Osteoblast (primary cell): Measurements from ENCODE around the gene TSPYL1. TPM values are rescaled to one million over a fixed set of nuclear protein-coding genes. Genes with fewer than 3 reads are reported as not detected.

ENCODE experiments used
- DNase-seq: peaks from one replicate; pipeline ENCODE4 v3.0.0; 2011; ENCODE audit warnings: low spot score, mixed read lengths; ENCODE audit not compliant: insufficient read length; ENCODE audit errors: missing footprints
- H2AFZ ChIP-seq: 2 replicates; pipeline ENCODE4 v1.6.0; 2011; ENCODE audit warnings: mild to moderate bottlenecking, low read length
- H3K27ac ChIP-seq: 2 replicates; pipeline ENCODE4 v1.5.1; 2011; ENCODE audit warnings: mild to moderate bottlenecking, low read depth, low read length, moderate library complexity
- H3K27me3 ChIP-seq: 2 replicates; pipeline ENCODE4 v1.6.0; 2012; ENCODE audit warnings: mild to moderate bottlenecking, control low read depth, inconsistent platforms, low read length, moderate library complexity; ENCODE audit not compliant: insufficient read depth
- H3K36me3 ChIP-seq: 2 replicates; pipeline ENCODE4 v1.5.1; 2011; ENCODE audit warnings: mild to moderate bottlenecking, low read length, control low read depth, moderate library complexity; ENCODE audit not compliant: insufficient read depth
- H3K4me1 ChIP-seq: 2 replicates; pipeline ENCODE4 v1.5.1; 2011; ENCODE audit warnings: mild to moderate bottlenecking, low read length, control low read depth, moderate library complexity; ENCODE audit not compliant: insufficient read depth
- H3K4me2 ChIP-seq: 2 replicates; pipeline ENCODE4 v1.6.0; 2011; ENCODE audit warnings: mild to moderate bottlenecking, low read length; ENCODE audit not compliant: insufficient read depth
- H3K4me3 ChIP-seq: fragments of 200-600 bp; sonication (generic); 3 replicates; pipeline ENCODE4 v1.5.1; 2012; ENCODE audit warnings: mild to moderate bottlenecking, low read length, inconsistent platforms; ENCODE audit not compliant: insufficient read depth
- H3K79me2 ChIP-seq: 2 replicates; pipeline ENCODE4 v1.6.0; 2012; ENCODE audit warnings: mild to moderate bottlenecking, low read length, control low read depth, inconsistent platforms; ENCODE audit not compliant: insufficient read depth
- H3K9me3 ChIP-seq: 2 replicates; pipeline ENCODE4 v1.5.1; 2011; ENCODE audit warnings: low read depth, low read length, control low read depth
- H4K20me1 ChIP-seq: 2 replicates; pipeline ENCODE4 v1.6.0; 2012; ENCODE audit warnings: mild to moderate bottlenecking, low read length, control low read depth; ENCODE audit not compliant: insufficient read depth
- CTCF ChIP-seq: IDR thresholded peaks from 2 replicates; pipeline ENCODE4 v1.5.1; 2011; ENCODE audit warnings: mild to moderate bottlenecking, low read depth, low read length, moderate library complexity; ENCODE audit errors: extremely low read depth
- total RNA-seq: library from RNA; depleted of rRNA; stranded (reverse); fragments of >200 nt; gene quantifications from 2 replicates; pipeline ENCODE4 v1.2.3, GENCODE V29; 2012

The TSPYL1 gene
- total RNA-seq, result 89.4 and 91.6 TPM in 2 replicates

DNA sequence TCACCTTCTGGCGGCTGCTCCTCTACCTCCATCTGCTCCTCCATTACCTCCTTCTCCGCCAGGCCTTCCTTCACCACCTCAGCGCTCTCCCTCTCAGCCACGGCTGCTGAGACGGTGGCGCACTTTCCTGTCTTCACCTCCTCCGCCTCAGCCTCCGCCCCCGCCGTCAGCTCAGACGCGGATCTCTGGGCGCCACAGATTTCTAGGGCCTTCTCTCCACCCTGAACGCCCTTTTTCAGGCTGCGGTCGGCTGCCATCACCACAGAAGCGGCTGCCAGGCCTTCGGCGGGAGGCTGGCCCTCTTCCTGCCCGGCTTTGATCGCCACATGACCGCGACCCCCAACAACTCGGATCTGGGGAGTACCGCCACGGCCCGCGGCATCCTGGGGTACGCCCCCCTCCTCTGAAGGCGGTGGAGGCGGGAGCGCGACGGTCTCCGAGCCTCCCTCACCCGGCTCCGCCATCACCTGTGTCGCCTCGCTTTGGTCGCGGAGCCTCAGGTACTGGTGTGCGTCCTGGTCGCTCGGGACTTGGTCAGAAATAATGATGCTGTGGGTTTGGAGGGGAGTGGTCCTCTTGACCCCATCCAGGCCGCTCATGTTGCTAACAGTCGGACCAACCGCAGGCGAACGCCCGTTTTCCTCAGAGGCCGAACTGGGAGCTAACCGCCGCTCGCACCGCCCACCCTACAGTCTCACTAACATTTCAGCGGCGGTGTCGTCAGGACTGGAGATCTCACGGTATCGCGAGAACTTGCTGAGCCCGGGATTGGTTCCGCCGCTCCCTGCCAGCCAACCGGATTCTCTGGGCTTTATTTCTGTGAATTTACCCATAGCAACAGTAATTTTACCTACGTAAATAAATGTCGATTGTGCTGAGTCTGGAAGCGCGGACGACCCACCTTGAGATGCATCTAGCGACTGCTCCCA, at the start of gene TSPYL1:
TSS of gene TSPYL1 (minus strand) at position 699 of the 929 bp plus-strand sequence. CDS start at position 599, 100 bp downstream.
- Histone ChIP-seq H3K79me2 (peaks cover 57% of the 10 kb centered on the region), H3K4me3 (peak within 1 kb of the TSS; percentile 98)

GRCh38 chr6:116329156-116329555, 49.4 kb upstream of the TSPYL1 start:
- peaks cover 22% of the 10 kb centered on the region for H3K4me1 ChIP-seq
- no peak for DNase-seq
- no peaks in the 10 kb centered on the region for H4K20me1 ChIP-seq
- TF ChIP-seq CTCF, result no peak
- H3K79me2 ChIP-seq, result no peaks in the 10 kb centered on the region
- peak overlapping the region; percentile 16 for H3K4me2 ChIP-seq
- no peaks in the 10 kb centered on the region for H3K27me3 ChIP-seq
- no peak overlapping the region for H2AFZ ChIP-seq
- H3K9me3 ChIP-seq, result no peaks in the 10 kb centered on the region
- no peak overlapping the region for H3K4me3 ChIP-seq
- peak overlapping the region; percentile 24 for H3K27ac ChIP-seq
- no peaks in the 10 kb centered on the region for H3K36me3 ChIP-seq

More for the DNA sequence above, at the start of gene TSPYL1:
- peaks cover 28% of the 10 kb centered on the region for H3K4me1 ChIP-seq
- H4K20me1 ChIP-seq, result peaks cover 33% of the 10 kb centered on the region
- peak within 1 kb of the TSS; percentile 96 for H2AFZ ChIP-seq
- no peaks in the 10 kb centered on the region for H3K9me3 ChIP-seq
- peak within 1 kb of the TSS; percentile 97 for H3K4me2 ChIP-seq
- TF ChIP-seq CTCF, result no peak
- peak; percentile 91 for DNase-seq
- H3K36me3 ChIP-seq, result peaks cover 6% of the 10 kb centered on the region
- no peaks in the 10 kb centered on the region for H3K27me3 ChIP-seq
- H3K27ac ChIP-seq, result peak within 1 kb of the TSS; percentile 98

DNA sequence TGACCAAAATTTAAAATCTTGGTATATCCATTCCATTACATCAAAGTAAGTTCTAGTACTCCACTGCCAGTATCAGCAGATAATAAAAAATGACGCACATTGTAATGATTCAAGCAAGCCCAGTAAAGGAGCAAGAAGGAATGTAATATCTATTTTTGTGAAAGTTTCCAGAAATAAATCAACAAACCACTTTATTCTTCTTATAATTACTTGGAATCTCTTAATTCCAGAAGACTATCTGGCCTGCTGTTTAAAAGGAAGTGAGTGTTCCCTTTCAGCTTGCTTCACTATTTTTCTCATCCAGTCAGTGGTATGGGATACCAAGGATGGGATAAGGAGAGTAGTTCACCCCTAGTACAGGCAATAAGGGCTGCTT, 48.8 kb upstream of the TSPYL1 start:
- no peak overlapping the region for H3K4me3 ChIP-seq
- H3K9me3 ChIP-seq, result no peaks in the 10 kb centered on the region
- no peak for DNase-seq
- H3K4me2 ChIP-seq, result no peak overlapping the region
- no peak overlapping the region for H2AFZ ChIP-seq
- no peaks in the 10 kb centered on the region for H3K36me3 ChIP-seq
- TF ChIP-seq CTCF, result no peak
- peaks cover 22% of the 10 kb centered on the region for H3K4me1 ChIP-seq
- H3K27me3 ChIP-seq, result no peaks in the 10 kb centered on the region
- H3K79me2 ChIP-seq, result no peaks in the 10 kb centered on the region
- H3K27ac ChIP-seq, result peak overlapping the region; percentile 24
- no peaks in the 10 kb centered on the region for H4K20me1 ChIP-seq

DNA sequence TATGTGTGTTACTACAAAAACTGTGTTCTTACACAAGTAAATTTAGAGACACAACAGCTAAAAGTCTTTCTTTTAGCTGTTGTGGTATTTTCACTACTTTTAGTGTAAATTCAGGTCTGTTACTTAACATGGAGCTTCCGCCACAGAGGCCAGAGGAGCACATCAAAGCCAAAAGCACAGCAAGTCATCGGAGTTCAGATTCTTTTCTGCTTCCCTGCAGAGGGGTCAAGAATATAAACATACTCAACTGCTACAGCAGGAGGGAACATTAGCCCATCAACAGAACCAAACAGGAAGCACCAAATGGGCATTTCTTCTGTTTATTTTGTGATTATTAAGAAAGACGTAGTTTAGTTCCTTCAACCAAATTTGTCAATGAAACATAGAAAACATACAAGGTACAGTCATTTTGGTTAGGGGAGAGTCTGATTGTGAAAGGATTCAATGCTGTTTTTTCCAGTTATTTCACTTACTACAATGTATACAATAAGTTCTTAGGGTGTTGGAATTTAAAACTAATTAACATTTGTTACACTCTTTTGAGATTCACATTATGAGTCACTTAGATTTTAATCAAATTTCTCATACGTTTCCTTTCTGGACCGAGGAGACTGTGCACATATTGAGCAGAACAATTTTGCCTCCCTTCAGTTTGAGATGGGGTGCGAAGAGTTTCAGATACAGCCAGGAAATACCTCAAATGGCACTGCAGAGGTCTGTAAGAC, 48.2 kb upstream of the TSPYL1 start:
- Histone ChIP-seq H3K4me3 (no peak overlapping the region), H3K27ac (no peak overlapping the region), H3K36me3 (no peaks in the 10 kb centered on the region), H3K79me2 (no peaks in the 10 kb centered on the region), H3K9me3 (no peaks in the 10 kb centered on the region), H4K20me1 (no peaks in the 10 kb centered on the region), H3K4me2 (no peak overlapping the region), H3K27me3 (no peaks in the 10 kb centered on the region), H3K4me1 (peaks cover 22% of the 10 kb centered on the region), H2AFZ (no peak overlapping the region)
- DNase-seq, result no peak
- no peak for TF ChIP-seq CTCF
